Erythroblast (primary cell): ENCODE measurements around the gene RPL36.

ENCODE experiments used
- GATA1 ChIP-seq: IDR thresholded peaks from 2 replicates; pipeline ENCODE4 v1.6.1; 2011; ENCODE audit warnings: low read depth, mild to moderate bottlenecking, control low read depth, low read length, moderate library complexity
- POLR2A ChIP-seq: IDR thresholded peaks from 2 replicates; pipeline ENCODE4 v1.6.1; 2011; ENCODE audit warnings: mild to moderate bottlenecking, low read length

DNA sequence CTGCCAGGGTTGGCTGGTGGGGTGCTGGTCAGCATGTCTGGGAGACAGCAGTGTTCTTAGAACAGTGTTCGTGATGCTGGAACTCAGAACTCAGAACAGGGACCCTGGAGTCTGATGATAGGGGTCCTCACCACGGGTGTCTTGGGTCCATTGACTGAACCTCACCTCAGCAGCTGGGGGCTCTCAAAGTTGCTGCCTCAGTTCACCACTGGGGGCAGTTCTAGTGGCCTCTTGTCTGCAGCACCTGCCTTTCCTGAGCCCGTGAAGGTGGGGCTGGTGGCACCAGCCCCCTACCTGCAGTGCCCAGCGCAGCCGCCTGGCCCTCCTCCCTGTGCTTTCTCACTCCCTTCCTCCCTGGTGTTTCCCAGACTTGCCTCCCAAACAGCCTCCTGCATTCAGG lies 38.7 kb upstream of the RPL36 start:
- TF ChIP-seq POLR2A (no peak), GATA1 (no peak)
